GM18909 (cell line): Measurements from ENCODE around the gene PARVA.

ENCODE experiments used
- ATAC-seq: cut with Tn5 transposase; IDR thresholded peaks from one replicate; pipeline ENCODE4 v1.9.1; 2021; ENCODE audit warnings: mild to moderate bottlenecking; ENCODE audit not compliant: unreplicated experiment, poor library complexity

PARVA gene

DNA sequence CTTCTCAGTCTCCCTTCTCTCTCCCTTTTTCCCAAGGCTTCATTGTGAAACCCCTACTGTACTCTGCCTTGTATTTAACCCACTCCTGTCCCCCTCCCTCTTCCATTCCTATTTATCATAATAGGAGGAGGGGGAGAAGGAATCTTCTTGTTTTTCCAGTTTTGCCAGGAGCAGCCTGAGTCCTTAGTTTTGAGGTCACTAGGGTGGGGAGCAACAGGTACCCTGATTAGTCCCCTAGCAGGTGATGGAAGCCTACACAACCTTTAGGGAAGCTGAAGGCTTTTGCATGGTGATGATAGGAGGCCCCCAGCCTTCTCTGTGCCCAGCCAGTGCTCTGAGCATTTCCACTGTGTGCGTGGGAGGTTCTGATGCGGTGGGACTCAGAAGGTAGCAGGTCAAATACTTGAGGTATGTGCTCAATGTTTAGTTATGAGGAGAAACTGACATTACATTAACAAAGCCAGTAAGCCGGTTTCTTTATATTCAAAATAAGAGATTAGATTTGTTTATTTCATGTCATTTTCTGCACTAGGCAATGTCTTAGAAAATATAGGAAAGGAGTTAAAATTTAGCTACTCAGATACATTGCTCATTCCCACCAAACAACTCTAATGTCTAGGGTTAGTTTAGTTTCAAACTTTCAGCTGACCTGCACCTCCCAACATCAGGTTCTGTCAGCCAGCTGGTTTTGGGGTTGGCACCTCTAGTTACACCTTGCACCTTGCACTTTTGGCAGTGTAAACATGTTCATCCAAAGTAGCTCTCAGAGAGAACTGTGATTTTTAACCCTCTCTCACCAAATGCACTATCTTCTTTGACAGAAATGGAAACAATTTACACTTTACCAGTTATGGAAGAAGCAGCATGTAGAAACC is 26.0 kb downstream of the PARVA start:
- no peak for ATAC-seq

DNA sequence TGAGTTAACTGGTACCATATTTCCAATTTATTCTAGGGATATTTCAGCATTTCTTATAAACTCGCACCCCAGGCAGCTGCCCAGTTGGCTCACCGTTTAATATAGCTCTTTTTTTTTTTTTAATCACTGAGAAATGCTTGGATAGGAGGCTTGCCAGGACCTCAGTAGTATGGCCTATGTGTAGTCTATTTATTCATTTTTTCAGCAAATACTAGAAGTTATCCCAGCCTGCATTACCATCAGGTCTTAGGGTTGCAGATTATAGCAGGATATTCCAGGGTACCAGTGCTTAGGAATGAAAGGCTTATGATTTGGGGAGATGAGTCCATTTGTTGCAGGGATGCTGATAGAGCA is 26.6 kb downstream of the PARVA start:
- no peak for ATAC-seq

DNA sequence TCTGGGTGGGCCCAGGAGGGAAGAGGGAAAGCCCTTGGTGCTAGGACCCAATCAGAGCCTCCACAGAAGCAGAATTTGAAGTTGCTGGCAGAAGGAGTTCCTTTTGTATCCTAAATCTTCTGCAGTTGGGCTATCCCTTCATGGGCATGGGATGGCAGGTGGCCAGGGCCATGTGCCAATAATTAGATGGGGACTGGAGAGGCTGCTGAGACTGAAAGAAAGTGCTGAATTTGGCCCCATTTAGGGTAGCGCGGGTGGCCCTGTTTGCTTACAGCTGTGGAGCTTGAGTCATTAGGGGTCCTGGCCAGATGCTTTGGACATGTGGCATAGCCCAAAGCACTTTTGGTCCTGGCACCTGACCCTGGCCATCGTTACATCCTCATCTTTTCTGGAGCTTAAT is 27.1 kb downstream of the PARVA start:
- no peak for ATAC-seq

DNA sequence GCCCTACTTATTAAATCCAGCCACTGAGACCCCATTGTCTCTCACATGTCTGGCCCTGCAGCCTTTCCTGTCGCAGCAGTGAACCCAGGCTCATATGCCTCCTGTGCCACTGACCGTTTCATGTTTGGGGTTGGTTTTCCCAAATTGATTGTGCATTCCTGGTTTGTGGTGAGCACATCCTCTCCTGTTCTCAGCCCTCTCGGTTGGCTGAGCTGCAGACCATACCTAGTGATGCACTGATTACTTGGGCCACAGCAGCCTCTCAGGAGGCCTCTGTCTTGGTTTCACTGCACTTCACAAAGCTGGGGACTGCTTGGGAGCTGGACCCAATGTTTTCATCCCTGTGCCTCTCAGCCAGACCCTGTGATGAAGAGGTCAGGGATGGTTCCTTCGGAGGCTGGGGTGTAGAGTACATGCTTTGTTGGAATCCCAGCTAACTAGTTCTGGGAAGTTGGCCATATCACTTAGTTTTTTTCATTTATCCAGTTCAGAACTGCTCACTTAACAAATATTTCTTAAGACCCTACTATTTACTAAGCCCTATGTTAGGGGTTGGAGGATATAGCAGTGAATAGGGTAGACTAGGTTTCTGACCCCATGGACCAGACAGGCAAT is 30.9 kb downstream of the PARVA start:
- no peak for ATAC-seq

DNA sequence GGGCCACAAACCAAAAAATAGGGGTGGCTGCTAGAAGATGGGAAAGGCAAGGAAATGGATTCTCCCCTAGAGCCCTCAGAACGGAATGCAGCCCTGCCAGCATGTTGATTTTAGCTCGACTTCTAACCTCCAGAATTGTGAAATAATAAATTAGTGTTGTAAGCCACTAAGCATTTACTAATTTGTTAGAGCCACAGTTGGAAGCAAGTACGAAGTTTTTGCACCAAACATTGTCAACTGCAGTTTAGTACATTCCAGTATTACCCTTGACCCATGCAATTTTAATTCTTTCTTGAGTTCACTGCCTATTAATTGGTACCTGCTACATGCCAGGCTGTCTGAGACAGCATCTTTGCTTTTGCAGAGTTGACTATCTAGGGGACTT is 32.2 kb downstream of the PARVA start:
- ATAC-seq: no peak

DNA sequence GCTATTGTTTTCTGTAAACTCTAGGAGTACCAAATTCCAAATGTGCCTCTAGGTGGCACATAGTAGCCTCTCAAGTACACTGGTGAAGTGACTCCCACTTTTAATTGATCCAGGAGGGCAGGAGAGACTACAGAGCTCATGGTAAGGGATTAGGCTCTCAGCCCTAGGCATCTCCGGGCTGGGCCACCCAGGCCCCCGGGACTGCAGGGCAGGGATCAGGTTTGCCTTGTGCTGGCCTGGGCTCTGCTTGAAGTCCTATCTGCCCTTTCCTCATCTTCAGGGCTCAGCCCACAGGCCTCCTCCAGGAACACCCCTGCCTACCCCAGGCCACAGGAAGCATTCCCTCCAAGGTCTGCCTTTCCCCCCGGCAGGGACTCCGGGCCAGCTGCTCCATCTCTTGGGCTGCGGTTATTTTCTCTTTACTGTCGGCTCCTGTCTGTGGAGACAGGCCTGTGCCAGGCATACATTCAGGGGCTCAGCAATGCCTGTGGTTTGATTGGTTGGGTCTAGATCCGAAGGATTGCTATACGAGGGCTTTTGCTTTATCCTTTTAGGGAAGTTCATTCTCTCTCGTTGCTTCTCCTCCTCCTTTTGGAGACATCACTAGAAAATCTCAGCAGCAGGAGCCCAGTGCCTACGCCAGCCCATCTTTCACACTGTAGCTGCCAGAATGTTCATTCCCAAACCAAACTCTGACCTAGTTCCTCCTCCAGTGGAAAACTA is 32.8 kb downstream of the PARVA start:
- ATAC-seq: no peak

DNA sequence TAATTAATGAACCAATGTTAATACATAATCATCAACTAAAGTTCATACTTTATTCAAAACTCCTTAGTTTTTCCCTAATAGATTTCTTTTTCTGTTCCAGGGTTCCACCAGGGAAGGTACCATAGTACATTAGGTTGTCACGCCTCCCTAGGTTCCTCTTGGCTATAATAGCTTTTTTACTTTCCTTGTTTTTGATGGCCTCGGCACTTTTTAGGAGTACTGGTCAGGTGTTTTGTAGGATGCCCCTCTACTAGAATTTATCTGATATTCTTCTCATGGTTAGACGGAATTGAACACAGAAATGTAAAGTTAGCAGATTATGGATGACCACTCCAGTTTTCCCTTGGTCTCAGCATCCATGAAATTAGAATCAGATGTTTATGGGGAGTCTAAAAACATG is 34.0 kb downstream of the PARVA start:
- ATAC-seq: no peak

DNA sequence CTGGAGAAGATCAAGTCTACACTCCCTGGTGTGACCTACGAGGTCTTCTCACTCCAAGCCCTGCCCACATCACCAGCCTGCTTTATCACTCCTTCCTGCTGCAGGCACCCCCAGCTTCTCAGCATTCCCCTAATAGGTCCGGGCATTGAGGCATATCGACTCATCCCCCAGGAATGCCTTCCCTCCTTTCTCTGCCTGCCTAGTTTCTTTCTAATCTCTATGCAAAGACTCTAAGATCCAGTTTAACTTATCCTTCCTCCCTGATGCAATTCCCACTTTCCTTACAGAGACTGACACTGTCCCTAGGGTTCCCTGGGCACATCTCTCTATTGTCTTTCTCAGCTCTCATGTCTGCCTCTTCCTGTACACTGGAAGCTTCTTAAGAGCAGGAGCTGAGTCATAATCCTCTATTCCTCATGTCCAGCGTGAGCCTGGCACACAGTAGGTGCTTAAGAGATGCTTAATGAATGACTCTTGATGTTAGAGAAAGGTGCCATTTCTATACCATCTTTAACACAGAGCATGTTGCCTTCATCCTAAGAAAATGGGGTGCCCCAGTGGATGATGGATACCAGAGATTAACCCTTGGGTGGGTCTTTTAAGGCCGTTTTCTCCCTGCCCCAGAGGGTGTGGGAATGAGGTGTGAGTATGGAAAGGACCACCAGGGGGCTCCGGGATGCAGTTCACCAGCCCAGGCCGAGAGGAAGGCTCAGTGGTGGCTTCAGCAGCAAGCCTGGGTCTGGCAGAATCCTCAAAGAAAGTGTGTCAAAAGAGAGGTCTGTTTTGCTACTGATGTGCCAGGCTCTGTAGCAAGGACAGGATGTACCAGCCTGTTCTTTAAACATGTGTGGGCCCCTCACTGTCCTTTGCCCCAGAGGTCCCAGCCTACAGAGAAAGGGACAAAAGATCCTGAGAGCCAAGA is 34.7 kb downstream of the PARVA start:
- peak; percentile 52 for ATAC-seq

DNA sequence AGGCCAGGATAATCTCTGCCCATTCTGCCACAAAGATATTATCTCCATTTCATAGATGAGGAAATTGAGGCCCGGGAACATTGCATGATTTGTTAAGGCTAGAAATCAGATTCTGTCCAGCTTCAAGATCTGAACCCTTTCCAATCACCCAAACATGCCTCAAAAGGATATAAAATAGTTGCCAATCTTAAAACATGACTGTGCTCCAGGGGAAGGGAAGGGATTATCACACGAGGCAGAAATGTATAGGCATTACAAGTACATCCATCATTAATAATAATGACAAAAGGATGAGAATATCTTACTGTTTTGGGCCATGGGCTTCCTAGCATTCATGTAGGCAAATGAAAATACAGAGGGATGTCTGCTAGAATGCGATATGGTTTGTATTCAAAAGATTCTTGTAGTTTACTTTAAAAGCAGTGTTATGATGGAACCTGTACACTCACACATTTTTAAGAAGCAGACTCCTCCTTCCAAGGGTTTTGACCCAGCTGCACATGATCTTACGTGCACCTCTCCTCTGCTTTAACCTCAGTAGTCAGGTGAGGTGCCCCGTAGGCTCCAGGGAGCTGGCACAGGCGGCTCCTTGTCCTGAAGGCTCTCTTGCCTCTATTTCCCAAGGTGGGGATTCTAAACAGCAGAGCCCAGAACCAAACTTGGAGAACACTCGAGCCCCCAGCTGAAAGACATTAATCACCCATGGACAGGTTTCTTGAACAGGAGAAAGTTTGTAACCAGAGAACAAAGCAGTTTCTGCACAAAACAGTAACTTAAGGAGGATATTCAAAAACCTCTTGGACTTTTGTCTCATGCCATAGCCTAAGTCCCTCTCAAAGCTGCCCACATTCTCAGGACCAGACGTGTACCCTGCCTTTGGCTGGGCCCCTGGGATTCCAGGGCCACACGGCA is 36.0 kb downstream of the PARVA start:
- ATAC-seq: no peak

DNA sequence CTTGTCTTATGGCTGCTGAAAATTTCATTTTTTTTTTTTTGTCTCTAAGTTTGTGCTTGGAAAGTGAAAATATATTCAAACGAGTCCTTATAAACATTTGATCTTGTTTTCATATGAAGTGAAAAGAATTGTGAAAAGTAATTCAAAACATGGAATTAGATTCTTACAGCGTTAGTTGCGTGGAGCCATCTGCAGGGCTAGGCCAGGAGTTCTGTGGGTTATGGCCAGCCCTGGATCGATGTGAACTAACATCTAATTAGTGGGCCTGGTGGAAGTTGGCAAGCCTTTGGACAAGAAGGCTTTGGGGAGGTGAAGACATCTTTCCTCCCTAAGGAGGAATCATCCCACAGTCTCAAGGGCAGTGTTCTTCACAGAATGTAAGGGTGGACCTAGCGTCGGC is 37.2 kb downstream of the PARVA start:
- no peak for ATAC-seq

DNA sequence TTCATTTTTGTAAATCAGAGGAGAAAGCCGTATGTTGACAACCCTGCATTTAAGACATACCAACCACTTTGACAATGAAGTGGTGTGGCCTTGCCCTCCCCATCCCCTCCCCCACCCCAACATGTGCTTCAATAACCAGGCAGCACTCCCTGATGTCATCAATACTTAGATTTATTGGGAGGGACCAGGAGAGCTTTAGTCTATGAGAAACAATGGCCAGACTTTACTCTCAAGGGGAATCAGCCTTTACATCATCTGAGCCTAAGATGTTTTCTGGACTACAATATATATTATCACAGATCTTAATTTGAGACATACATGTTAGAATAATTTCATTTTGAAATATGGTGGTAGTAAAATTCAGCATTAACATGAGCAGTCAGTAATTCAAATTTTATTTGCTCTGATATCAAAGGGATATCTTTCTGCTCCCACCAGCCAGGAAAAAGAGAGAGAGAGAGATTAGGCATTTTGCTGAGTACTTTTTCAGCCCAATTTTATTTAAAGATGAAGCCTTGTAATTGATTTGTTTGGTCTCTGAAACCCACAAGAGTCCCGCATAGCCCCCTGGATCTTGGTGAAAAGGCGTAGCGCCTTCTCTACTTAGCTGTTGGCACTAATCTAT is 38.1 kb downstream of the PARVA start:
- no peak for ATAC-seq

DNA sequence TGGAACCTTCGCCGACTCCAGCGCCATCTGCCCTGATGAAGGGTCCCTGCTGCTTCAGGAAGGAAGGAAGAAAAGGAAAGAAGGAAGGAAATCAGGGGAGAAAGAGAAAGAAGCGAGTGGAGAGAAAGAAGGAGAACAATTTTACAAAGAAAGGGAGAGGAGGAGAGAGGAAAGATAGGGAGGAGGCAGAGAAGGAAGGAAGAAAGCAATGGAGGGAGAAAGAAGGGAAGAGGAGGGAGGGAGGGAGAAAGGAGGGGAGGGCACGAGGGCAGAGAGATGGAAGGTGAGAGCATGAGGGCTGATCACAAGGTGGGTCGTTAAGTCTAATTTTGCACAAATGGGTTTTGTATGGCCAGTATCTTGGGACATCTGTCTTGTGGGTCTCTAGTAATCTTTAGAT is 39.2 kb downstream of the PARVA start:
- ATAC-seq: no peak

DNA sequence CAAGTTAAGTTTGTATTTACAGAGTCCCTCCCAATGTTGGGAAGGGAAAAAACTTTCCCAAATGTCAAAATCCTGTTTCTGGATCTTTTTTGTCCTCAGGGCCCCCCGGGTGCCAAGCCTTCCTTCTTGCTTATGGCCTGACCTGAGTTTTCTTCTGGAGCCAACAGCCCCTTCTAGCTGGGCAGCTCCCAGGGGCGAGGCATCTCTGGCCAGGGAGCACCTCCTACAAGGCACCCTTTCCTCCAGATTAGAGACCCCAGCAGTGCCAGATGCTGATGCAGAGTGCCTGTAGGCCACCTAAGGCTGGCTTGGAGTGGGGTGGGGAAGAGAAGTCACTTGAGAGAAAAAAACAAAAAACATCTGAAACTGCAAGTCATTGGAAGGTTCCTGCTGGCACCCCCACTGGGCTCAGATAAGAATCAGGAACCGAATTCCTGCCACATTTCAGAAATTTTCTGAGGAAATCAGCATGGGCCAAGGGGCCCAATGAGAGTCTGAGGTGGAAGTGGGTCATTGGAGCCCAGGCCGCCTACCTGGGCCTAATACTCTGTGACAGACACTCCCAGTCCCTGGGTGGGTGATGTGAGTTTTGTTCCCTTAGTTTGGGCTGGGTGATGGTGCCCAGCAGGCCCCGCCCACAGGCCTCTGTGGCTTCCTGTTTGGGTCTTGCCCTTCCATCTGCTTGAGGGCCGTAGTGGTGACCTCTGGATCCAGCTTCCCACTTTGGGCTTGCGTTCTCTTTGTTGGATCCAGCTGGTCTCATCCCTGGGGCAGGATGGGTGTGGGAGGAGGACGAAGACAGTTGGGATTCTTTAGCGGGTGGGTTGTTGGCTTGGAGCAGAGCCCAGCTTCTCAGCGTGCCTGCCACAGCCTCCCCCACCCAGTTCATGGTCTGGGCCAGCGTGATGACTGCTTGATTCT is 40.6 kb downstream of the PARVA start:
- no peak for ATAC-seq

DNA sequence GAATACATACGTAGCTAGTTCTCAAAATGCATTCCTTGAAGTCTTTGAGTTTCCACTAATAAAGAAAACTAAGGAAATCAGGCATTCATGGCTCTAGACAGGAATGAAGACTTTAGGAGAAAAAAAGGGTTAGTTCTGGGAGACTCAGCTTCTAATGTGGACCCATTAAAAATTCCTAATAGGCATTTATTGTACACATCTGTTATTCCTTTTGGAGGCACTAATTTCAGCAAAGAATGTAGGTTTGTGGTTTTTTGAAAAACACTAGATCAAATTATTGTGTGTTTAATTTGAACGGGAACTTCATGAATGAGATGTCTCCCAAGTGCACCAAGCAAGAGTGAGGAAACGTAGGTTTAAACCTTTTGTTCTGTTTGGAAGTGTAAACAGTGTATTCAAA is 42.7 kb downstream of the PARVA start:
- ATAC-seq: no peak

DNA sequence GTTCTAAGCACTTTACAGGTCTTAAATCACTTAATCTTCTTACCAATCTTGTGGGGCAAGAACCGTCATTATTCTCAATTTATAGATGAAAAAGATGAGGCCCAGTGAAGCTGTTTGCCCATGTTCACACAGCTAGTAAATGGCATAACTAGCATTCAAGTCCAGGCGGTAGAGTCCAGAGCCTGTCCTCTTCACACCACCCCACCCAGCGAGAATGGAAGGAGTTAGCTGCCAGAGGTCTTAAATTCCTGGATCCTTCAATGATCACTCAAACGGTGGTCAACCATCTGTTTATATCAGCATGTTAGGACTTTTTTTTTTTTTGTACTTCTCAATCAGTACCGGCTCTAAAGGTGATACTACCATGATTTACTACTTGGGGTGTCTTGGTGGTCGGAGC is 43.3 kb downstream of the PARVA start:
- ATAC-seq: no peak

DNA sequence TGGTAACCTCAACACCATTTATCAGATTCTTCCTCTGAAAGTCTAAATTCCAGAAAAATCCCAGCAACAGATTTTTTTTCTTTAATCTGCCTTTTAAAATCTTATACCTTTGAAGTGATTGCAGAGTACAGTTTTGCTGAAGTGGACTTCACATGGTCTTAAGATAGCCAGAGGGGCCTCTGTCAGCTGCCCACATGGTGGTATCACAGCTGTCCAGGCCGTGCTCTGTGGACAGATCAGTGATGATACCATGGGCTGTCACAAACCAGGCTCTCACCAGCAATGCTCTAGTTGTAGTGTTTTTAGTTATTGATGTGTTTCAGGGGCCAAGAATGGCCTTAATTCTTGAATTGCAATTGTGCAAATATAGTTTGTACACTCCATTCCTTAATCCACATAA is 44.0 kb downstream of the PARVA start:
- no peak for ATAC-seq

DNA sequence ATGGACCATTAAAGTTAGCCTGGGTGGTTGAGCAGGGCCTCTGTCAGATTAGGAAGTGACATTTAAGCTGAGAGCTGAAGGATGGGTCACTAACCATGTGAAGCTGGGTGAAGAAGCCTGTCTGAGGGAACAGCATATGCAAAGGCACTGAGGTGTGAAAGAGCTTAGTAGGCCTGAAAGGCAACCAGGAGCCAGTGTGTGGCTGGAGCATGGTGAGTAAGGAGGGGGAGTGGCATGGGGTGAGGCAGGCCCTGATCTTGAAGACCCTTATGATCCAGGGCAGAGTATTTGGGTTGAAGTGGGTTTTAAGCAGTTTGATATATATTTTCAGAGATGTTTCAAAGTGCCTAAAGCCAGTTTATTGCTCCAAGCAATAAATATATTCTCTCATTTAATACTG is 48.8 kb downstream of the PARVA start:
- no peak for ATAC-seq

DNA sequence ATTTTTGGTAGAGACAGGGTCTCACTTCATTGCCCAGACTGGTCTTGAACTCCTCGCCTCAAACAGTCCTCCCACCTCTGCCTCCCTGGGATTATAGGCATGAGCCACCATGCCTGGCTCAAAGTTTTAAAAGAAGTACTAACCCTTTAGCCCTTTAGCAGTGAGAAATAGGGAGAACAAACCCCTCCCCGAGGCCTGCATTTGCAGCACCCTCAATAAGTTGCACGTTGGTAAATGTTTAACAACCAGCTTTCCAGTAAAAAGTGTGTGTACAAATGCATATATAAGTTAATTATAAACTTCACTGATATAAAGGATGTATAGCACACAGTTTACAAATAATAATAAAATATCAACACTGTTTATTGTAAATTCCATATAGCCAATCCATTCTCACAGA is 51.8 kb downstream of the PARVA start:
- ATAC-seq: no peak
